Ascending aorta (tissue), 2 donors: ENCODE results near the gene NEK10. TPM values are rescaled to one million over a fixed set of nuclear protein-coding genes. Genes with fewer than 3 reads are reported as not detected.

Source experiments
- DNase-seq, 2 donors: peaks; one replicate each; pipeline ENCODE4 v3.0.0-alpha.2; 2019; ENCODE audit warnings: low spot score in 2 of 2
- H3K27ac ChIP-seq, 2 donors: fragments of 200-600 bp; sonication (generic); one replicate each; pipeline ENCODE4 v1.5.1; 2016 to 2017; ENCODE audit warnings: mild to moderate bottlenecking in 1 of 2
- H3K27me3 ChIP-seq: fragments of 200-600 bp; sonication (generic); one replicate; pipeline ENCODE4 v1.5.1; 2017
- H3K36me3 ChIP-seq, 2 donors: fragments of 200-600 bp; sonication (generic); one replicate each; pipeline ENCODE4 v1.5.1; 2016
- H3K4me1 ChIP-seq, 2 donors: fragments of 200-600 bp; sonication (generic); one replicate each; pipeline ENCODE4 v1.5.1; 2016 to 2017; ENCODE audit warnings: mild to moderate bottlenecking in 1 of 2
- H3K4me3 ChIP-seq, 2 donors: fragments of 200-600 bp; sonication (generic); one replicate each; pipeline ENCODE4 v1.5.1; 2016 to 2017; ENCODE audit warnings: mild to moderate bottlenecking in 1 of 2
- H3K9me3 ChIP-seq, 2 donors: fragments of 200-600 bp; sonication (generic); one replicate each; pipeline ENCODE4 v1.5.1; 2016
- CTCF ChIP-seq, 3 experiments: fragments of 200-600 bp in 2 of 3; fragments of 450-650 bp in 1 of 3; sonication (generic) in 2 of 3; IDR thresholded peaks; one replicate each; pipeline ENCODE4 v1.5.1; 2016 to 2019; ENCODE audit warnings: antibody characterized with exemption in 3 of 3, mild to moderate bottlenecking in 1 of 3, moderate library complexity in 1 of 3
- intact Hi-C: fragments of 100-400 bp; cut with DNase I; formaldehyde crosslinking; loops from one replicate; pipeline ENCODE4 v1.15.1; 2023
- total RNA-seq: library from RNA; depleted of rRNA; stranded (reverse); fragments of >200 nt; gene quantifications from one replicate; pipeline ENCODE4 v1.1.0, GENCODE V29; 2016

The NEK10 gene
- total RNA-seq, 1 donor from 2014 or later: not detected

GRCh38 chr3:27160779-27161287 lies 208.3 kb downstream of the NEK10 start:
- Histone ChIP-seq H3K9me3 (no peaks in the 10 kb centered on the region), H3K36me3 (no peaks in the 10 kb centered on the region), H3K4me1 (no peaks in the 10 kb centered on the region), H3K4me3 (no peak overlapping the region), H3K27ac (no peak overlapping the region), H3K27me3 (no peaks in the 10 kb centered on the region)
- no peak for TF ChIP-seq CTCF (IDR thresholded peaks at IDR 0.05)
- intact Hi-C loops: no loop called here
- DNase-seq: no peak

- DNase-seq: no peak
- intact Hi-C loops: no loop called here
- no peak overlapping the region for H3K4me3 ChIP-seq
- no peaks in the 10 kb centered on the region for H3K4me1 ChIP-seq
- H3K36me3 ChIP-seq: no peaks in the 10 kb centered on the region
- no peak overlapping the region for H3K27ac ChIP-seq
- TF ChIP-seq CTCF (IDR thresholded peaks at IDR 0.05): no peak
- H3K27me3 ChIP-seq: no peaks in the 10 kb centered on the region
- no peaks in the 10 kb centered on the region for H3K9me3 ChIP-seq
These were observed 209.0 kb downstream of the NEK10 start for GRCh38 chr3:27160146-27160545.

- no peak overlapping the region for H3K4me3 ChIP-seq
- DNase-seq: no peak
- H3K36me3 ChIP-seq: no peaks in the 10 kb centered on the region
- no peaks in the 10 kb centered on the region for H3K4me1 ChIP-seq
- no peaks in the 10 kb centered on the region for H3K9me3 ChIP-seq
- no peak overlapping the region for H3K27ac ChIP-seq
- intact Hi-C loops: no loop called here
- no peak for TF ChIP-seq CTCF (IDR thresholded peaks at IDR 0.05)
- H3K27me3 ChIP-seq: no peaks in the 10 kb centered on the region
These were observed 222.0 kb downstream of the NEK10 start for GRCh38 chr3:27147215-27147614.

GRCh38 chr3:27146786-27147185 lies 222.4 kb downstream of the NEK10 start:
- H3K27ac ChIP-seq: no peak overlapping the region
- DNase-seq: no peak
- intact Hi-C loops: no loop called here
- H3K27me3 ChIP-seq: no peaks in the 10 kb centered on the region
- peaks cover 0 to 3% of the 10 kb centered on the region in 2 donors for H3K9me3 ChIP-seq
- H3K36me3 ChIP-seq: no peaks in the 10 kb centered on the region
- H3K4me1 ChIP-seq: no peaks in the 10 kb centered on the region
- no peak overlapping the region for H3K4me3 ChIP-seq
- TF ChIP-seq CTCF (IDR thresholded peaks at IDR 0.05): no peak

GRCh38 chr3:27145719-27146118 lies 223.5 kb downstream of the NEK10 start:
- no peak overlapping the region for H3K27ac ChIP-seq
- no peak for DNase-seq

More at GRCh38 chr3:27145719-27146118, 223.5 kb downstream of the NEK10 start:
- TF ChIP-seq CTCF (IDR thresholded peaks at IDR 0.05): no peak
- no peak overlapping the region for H3K4me3 ChIP-seq
- intact Hi-C loops: no loop called here
- no peaks in the 10 kb centered on the region for H3K4me1 ChIP-seq
- H3K36me3 ChIP-seq: no peaks in the 10 kb centered on the region
- peaks cover 0 to 12% of the 10 kb centered on the region in 2 donors for H3K9me3 ChIP-seq
- no peaks in the 10 kb centered on the region for H3K27me3 ChIP-seq
